Measurements from ENCODE around the gene FRS2.
"Not testable (repeated sequence)": the region's sequence is repeated elsewhere in the genome, so short reads cannot be mapped to it uniquely, and the experiment has no call there.

FRS2 gene

DNA sequence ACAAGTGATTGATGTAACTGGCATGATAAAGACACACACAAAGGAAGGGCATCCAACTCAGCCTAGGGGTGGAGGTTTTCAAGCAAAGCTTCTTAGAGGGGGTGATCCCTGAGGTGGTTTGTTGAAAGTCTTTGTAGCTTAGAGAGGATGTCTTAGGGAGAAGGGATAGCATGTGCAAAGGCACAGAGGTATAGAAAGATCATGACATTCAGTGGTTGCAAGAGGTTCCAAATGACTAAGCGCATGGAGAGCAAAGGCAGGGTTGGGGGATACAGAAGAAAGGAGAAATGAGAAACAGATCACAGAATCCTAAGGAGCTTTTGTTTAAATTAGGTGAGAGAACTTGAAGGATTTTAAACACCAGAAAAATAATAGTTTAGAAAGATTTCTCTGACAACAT, 109.9 kb downstream of the FRS2 start:
- DNase-seq (ENCODE audit: low spot score): no peak

DNA sequence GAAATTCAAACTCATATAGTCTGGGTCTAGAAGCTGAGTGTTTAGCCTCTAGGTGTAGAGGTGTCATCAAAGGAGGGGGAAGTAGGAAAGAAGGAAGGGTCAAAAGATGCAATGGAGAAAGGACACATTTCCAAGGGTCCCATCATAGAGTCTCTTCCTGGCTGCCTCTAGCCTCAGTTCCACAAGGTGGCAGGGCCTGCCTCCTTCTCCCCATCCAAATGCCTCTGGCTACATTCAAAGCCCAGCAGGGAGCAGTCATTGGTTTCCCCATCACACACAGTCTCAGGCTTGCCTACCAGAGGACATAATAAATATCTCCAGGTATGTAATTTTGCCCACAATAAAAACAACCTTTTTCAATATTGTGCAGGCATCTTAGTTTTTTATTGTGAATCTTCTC, 113.0 kb downstream of the FRS2 start:
- no peak for DNase-seq (ENCODE audit: low spot score)

DNA sequence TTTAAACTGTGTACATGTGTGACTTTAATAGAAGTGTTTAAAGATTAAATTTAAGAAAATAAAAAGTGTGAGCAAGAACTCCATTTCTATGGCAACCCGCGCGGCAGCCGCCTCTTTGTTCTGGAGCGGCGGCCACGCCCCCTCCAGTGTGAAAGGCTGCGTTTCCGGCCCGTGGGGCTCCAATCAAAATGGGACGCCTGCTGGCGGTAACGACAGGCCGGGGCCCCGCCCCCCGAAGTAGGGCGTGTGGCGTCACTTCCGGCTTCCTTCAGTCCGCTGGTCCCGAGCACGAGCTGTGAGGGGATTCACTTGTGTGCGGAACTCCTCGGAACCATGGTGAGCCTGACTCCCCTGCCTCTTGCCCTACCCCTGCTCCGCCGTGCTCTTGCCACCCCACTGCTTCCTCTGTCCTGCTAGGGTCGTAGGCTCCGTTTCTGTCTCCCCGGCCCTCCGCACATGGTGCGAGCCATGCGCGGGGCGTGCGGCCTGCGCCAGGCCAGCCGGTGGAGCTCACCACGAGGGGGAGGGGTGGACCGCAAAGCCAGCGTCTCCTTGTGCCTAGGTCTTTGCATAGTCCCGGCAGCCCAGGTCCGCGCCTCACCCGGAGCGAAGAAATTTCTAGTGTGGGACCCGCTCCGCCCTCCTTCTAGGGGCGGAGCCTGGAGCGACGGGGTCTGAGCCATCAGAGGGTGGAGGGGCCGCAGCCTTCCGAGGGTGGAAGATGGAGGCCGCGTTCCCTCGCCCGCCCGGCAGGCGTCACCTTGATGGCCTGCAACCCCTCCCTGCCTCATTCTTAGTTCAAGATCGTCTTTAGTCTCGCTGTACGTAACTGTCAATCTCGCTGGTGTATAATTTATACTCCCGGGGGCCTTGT, 115.2 kb downstream of the FRS2 start, which contains the start of gene CCT2:
Gene CCT2 (plus strand): TSS at position 271 of the 874 bp plus-strand sequence. CDS start 63 bp downstream, at position 334.
- peak; percentile 95 for DNase-seq (ENCODE audit: low spot score)

DNA sequence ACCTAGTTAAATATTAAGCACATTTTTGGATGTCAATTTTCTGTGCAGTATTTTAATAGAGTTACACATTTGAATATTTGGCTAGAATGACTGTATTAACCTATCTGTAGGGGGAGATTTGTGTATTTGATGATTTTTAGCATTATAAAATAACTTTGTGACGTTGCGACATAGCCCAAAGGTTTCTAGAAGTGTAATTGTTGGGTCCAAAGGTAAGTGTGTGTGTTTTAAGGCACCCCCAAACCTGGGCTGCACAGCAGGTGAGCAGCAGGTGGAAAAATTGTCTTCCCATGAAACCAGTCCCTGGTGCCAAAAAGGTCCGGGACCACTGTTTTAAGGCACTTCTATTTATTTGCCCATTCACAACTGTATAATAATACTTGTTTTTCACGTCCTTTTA, 118.3 kb downstream of the FRS2 start:
- DNase-seq (ENCODE audit: low spot score): no peak

DNA sequence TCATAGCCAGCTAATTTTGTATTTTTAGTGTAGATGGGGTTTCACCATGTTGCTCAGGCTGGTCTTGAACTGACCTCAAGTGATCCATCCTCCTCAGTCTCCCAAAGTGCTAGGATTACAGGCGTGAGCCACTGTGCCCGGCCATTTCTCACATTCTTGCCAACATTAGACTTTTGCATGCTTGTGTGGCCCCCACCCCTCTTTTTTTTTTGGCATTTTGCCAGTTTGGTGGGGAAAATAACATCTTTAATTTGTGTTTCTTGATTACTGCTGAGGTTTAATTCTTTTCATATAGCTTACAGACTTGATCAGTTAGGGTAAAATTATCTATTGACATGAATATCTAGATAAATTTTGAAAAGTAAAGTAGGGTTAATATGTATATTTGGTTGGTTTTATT, 118.9 kb downstream of the FRS2 start:
- DNase-seq (ENCODE audit: low spot score): no peak

DNA sequence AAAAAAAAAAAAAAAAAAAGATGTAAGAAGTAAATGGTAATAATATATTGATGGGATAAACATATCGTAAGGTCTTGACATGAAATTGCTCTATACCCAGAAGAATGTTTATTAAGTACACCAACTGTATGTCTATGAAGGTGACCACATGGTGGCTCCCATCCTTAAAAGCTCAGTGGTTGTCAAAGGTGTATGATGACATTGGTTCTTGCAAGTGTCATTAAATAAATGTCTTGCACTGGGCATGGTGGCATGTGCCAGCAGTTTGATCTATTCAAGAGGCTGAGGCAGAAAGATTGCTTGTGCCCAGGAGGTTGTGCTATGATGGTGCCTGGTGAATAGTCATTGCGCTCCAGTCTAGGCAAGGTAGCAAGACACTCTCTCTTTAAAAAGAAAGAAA, 125.5 kb downstream of the FRS2 start:
- no peak for DNase-seq (ENCODE audit: low spot score)

DNA sequence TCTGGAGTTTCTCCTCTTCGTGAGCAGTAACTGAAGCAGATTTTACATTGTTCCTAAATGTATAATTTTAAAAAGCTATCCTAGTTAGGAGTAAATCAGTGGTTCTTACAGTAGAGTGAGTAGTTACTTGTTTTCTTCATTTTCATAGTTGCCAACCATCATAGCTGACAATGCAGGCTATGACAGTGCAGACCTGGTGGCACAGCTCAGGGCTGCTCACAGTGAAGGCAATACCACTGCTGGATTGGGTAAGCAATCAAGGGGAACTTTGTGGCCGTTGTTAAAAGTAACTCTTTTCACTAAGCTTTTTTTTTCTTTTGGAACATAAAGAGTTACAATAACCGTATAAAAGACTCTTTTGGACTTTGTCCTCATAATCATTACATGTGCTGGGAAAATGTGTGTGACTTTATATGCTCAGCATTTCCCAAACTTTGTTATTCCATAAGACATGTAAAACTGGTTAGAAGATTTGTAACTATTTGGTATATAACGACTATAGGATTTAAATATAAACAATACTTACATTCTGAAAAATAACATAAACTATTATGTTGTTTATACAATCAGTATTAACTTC, 128.1 kb downstream of the FRS2 start:
- no peak for DNase-seq (ENCODE audit: low spot score)

DNA sequence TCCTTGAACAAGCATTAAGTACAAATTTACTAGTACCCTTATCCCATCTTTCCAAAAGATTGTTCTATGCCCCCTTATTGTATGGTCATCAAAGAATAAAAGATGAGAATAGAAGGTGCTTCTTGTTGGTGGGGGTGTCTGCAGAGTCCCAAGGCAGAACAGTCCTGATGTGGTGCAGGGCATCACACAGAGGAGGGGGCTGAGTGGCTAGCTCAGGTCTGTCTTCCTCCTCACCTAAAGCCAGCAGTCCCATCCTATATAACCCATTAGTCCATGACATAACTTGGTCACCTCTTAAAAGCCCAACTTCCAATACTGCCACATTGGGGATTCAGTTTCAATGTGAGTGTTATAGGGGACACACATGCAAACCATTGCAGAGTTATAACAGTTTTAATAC, 130.6 kb downstream of the FRS2 start:
- DNase-seq (ENCODE audit: low spot score): no peak

DNA sequence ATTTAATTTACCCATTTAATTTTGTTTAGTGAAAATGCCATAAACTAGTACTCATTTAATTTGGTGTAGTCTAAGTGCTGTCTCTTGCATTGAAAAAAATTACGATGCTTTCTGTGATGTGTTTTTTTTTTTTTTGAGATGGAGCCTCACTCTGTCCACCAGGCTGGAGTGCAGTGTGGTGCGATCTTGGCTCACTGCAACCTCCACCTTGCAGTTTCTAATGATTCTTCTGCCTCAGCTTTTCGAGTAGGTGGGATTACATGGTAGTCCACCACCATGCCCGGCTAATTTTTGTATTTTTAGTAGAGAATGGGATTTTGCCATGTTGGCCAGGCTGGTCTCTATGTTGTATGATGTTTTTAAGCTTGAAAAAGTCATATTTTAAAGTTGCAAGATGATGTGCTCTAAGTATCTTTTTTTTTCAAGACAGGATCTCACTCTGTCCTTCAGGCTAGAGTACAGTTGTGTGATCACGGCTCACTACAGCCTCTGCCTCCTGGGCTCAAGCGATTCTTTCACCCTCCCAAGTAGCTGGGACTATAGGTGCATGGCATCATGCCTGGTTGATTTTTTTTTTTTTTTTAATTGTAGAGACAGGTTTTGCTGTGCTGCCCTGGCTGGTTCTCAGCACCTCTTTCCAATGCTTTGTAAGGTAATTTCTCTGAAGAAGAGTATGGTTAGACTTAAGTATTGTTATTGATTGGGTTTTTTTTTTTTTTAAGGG, 131.9 kb downstream of the FRS2 start:
- no peak for DNase-seq (ENCODE audit: low spot score)

DNA sequence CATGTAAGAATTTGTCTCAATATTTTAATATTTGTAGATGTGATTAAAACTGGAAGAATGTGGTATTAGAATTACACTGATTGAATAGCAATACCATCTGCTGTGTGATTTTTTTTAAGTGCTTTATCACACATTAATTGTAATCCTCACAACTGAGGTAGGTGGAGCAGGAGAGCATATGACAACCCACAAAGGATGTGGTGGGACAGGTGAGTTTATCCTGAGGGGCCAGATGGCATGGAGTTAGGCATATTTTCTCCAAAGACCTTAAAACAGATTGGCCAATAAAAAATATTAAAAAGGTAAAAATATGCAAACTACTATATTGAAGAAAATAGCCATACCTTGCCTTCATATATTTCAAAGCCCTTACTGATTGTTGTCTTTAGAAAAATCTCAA, 132.8 kb downstream of the FRS2 start:
- DNase-seq (ENCODE audit: low spot score): no peak

DNA sequence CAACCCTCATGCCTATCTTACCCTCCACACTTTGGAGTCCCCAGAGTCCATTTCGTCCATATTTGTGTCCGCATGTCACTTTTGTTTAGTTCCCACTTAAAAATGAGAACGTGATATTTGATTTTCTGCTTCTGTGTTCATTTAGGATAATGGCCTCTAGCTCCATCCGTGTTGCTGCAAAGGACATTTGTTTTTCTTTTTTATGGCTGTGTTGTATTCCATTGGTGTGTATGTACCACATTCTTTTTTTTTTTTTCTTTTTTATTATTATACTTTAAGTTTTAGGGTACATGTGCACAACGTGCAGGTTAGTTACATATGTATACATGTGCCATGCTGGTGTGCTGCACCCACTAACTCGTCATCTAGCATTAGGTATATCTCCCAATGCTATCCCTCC, 133.4 kb downstream of the FRS2 start:
- DNase-seq (ENCODE audit: low spot score): not testable (repeated sequence)

DNA sequence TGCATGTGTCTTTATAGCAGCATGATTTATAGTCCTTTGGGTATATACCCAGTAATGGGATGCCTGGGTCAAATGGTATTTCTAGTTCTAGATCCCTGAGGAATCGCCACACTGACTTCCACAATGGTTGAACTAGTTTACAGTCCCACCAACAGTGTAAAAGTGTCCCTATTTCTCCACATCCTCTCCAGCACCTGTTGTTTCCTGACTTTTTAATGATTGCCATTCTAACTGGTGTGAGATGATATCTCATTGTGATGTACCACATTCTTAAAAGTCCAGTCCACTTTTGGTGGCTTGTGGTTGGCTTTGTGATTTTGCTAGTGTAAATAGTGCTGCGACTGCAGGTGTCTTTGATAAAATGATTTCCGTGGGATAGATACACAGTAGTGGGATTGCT, 134.1 kb downstream of the FRS2 start:
- not testable (repeated sequence) for DNase-seq (ENCODE audit: low spot score)

DNA sequence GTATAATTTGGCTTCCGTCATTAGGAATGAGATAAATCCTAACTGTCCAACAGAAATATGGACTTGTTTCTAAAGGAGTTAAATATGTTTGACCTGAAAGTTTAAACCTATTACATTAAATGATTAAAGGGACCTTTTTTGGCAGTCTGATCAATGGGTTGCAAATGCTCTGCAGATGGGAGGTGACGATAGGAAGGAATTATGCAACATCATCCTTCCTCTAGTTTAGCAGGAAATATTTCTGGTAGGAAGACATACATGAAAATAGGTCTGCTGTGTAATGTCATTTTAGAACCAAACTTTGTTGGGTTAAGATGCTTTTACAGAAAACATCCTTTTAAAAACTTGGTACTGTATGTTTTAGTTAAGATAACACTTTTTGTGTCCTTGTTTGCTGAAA, 137.9 kb downstream of the FRS2 start:
- no peak for DNase-seq (ENCODE audit: low spot score)

DNA sequence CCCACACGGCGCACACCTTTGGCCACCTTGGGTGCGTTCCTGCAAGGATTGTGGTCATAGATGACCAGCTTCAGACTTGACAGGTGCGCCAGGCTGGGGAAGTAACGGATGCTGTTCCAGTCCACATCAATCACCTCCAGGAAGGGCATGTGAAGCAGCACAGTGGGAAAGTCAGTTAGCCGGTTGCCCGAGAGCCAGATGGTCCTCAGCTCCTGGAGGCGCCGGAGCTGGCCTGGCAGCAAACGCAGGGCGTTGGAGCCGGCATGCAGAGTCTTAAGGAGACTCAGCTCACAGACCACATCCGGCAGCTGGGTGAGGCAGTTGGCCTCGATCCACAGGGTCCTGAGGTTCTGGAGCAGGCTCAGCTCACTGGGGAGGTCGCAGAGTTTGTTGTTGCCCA, 139.9 kb downstream of the FRS2 start:
- no peak for DNase-seq (ENCODE audit: low spot score)

DNA sequence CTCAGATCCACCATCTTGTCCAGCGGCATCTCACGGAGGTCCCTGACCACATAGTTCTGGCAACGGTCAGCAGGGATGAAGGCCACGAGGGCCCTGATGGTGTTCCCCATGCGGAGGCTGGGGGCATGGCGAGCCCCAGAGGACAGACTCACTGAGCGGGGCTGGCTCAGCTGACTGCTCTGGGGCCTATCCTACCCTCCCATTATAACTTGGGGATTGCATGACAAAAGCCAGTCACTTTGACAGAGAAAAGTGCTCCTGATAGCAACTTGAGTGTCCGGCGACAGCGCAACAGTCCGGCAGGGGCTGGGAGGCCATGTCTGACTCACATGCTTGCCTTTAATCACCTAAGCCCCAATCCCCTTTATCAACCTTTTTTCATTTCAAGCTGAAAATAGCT, 140.5 kb downstream of the FRS2 start, which contains the start of gene LRRC10:
Gene LRRC10 (minus strand): TSS at position 179 of the 400 bp plus-strand sequence. CDS start 69 bp downstream, at position 110.
- no peak for DNase-seq (ENCODE audit: low spot score)

DNA sequence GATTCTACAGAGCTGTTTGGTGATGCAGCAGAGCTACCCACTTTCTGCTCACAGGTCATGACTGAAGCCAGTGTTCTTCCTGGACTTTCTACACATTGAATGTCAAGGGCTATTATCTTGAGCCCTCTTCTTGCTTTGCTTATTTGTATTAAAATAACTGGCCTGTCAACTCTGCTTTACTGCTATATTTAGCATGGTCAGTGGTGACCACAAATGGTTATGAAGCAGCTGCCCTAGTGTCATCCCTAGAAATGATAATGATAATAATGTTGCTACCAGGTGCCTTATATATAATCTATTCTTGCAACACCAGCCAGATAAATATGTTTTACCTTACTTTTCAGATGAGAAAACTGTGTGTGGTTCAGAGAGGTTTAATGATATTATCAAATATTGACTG, 143.2 kb downstream of the FRS2 start:
- no peak for DNase-seq (ENCODE audit: low spot score)

DNA sequence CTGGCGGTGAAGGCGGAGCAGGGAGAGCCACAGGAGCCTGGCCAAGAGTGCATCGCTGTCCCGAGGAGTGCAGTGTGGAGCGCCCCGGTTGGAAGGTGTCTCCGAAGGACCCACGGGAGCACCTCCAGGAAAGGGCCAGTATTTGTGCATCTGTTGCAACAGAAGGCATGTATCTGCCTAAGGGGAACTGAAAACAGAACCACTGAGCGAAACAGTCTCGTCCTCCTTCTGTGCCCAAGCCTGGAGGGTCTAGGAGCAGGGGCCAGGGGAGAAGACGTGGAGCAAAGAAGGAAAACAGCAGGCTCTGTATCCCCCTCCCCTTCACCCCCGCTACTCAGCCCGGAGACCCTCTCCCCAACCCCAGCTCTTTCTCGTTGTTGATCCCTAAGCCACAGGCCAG, 145.8 kb downstream of the FRS2 start:
- no peak for DNase-seq (ENCODE audit: low spot score)

DNA sequence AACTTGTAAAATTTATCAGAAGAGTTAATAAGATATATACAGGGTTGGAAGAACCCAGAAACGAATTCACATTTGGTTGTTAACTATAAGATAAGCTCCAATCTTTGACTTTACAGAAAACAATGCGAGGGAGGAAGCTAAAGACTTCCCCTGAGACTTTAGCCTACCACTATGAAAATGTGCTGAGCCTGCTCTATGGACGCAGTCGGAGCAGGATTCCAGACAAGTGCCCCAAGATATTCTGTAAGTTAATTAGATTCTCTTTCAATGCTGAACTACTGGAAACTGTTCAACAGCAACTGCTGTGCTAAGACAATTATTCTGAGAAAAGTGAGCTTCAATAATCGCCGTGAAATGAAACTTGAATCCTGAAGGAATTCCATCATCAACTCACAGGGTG, 148.9 kb downstream of the FRS2 start:
- no peak for DNase-seq (ENCODE audit: low spot score)

DNA sequence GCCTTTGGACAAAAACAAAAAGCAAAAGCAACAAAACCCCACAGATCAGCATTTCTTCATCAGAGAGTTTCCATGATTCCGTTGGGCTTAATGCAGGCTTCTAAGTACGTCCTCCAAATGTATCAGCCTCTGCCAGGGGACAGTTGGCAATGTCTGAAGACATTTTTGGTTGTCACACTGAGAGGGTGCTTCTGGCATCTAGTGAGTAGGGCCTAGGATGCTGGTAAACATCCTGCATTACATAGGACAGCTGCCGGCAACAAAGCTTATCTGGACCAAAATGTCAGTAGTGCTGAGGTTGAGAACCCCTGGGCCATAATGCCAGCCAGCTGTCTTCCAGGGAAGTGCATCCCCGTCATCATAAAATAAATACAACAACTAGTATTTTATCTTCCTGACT, 149.9 kb downstream of the FRS2 start:
- no peak for DNase-seq (ENCODE audit: low spot score)

DNA sequence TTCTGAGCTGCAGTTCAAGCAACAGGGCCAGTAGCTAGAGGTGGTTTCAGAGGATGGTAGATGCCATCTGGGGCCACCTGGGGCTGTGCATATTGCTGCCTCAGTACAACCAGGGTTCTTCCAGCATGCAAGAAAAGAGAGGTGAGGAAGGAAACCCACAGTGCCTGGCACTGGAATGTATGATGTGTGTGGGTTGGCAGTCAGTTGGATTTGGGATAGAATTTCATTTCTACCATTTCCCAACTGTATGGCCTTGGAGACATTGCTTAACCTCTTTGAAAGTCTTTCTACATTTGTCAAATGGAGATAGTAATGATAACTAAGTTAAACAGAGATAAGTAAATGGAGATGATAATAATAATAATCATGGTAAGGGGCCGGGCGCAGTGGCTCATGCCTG, 150.7 kb downstream of the FRS2 start:
- no peak for DNase-seq (ENCODE audit: low spot score)

DNA sequence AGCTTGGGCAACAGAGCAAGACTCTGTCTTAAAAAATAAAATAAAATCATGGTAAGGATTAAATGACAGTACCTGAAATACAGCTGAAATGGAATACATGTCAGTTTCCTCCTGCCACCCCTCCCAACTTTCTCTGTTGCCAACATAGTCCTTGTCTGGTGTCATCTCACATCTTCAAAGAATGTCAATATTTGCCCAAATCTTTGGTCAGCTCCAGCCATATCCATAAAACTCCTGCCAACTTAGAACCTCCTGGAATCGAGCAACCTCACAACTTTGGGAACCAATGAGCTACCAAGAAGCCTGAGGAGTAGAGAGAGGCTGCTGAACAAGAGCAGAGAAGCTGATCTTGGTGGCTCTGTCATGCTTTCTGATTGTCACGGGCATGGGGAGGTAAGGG, 151.4 kb downstream of the FRS2 start:
- DNase-seq (ENCODE audit: low spot score): no peak

DNA sequence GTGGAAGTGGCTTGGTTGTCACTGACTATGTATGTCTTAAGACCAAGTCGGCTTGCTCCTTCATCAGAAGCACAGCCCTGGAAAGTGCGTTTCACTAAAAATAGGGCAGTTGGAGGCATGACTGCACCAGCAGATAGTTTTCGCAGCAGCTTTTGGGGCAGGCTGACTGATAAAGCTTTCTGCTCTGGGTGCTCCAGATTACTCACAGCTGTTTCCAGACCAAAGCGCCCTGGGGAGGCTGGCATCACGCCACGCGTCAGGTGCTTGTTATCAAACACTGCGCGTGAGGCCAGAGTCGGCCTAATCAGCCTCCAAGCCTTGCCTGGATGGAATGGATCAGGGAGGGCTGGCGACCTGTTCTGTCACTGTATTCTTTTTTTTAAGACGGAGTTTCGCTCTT, 153.8 kb downstream of the FRS2 start:
- DNase-seq (ENCODE audit: low spot score): no peak

DNA sequence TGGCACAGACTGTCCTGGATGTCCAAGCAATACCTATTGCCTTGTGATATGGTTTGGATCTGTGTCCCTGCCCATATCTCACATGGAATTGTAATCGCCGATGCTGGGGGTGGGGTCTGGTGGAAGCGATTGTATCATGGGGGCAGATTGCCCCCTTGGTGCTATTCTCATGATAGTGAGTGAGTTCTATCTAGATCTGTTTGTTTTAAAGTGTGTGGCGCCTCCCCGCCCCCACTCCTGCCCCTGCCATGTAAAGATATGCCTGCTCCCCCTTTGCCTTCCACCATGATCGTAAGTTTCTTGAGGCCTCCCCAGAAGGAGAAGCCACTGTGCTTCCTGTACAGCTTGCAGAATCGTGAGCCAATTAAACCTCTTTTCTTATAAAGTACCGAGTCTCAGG, 157.3 kb downstream of the FRS2 start:
- no peak for DNase-seq (ENCODE audit: low spot score)

Measured in activated CD4-positive, alpha-beta T cell treated with anti-CD3 and anti-CD28 coated beads, Interleukin-2, Interleukin-4, amounts not matched to agents 100 ng/mL and 50 ng/mL, durations not matched to agents 16 hours and 8 hours (primary cell).